Astrocyte of the spinal cord (primary cell): ENCODE data around the gene ALDH3A1.
A peak's percentile ranks its signal among the peaks of the same experiment; 100 is the strongest.

Experiments used
- DNase-seq: peaks from one replicate; pipeline ENCODE4 v3.0.0; 2011; ENCODE audit warnings: low read depth, low spot score
- H3K4me3 ChIP-seq: 2 replicates; pipeline ENCODE4 v1.5.1; 2011; ENCODE audit warnings: low read depth, mild to moderate bottlenecking, low read length, moderate library complexity
- in situ Hi-C: cut with HindIII; loops from 2 replicates; pipeline ENCODE4 v1.10.0; 2017; ENCODE audit warnings: low sequenced_read_pairs
- TF ChIP-seq, protein P1 (sequence below): IDR thresholded peaks from 2 replicates; pipeline ENCODE4 v1.5.1; 2012; ENCODE audit warnings: low read depth, mild to moderate bottlenecking, low read length, inconsistent platforms

Gene ALDH3A1

DNA sequence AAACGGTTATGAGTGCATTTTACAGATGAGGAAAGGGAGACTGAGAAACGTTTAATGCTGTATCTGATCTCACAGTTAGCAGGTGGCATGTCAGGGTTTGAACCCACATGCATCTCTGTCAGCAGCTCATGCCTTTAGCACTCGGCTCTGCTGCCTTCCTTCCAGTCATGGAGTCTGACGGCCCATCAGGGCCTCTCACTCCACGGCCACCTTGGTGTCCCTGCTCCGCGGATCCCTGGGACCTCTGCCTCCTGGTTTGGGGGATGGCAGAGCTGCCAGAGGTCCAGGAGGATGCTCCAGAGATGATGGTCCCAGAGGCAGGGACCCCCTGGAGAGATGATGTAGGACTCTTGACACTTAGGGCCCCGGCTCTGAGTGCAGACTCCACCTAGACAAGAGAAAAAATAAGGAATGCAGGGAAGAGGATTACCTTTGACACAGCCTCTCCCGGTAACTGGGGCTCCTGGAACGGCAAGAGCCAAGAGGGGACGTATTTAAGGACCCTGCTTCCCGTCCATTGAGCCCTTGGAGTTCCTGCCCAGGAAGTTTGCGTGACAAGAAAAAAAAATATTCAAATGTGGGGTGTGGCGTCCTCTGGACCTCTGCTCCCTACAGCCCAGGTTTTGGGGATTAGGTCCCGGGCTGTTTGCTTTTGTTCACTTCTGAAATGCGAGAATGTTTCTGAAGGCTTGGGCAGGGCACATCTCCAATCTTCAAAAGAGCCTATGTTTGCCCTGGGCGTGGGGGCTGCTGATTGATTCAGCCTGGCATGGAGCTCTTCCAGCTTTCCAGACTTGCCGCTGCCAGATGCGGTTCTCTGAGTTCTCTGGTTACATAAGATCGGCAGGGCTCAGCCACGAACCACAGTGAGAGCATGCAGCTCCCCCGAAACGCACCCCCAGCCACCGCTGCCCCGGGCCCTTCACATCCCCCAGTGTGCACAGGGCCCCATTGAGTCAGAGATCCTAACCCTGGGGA lies at the start of gene ALDH3A1:
ALDH3A1 (minus strand) TSS at position 470 of the 978 bp plus-strand sequence. CDS start 3,169 bp downstream, outside the sequence.
- no peak for DNase-seq
- H3K4me3 ChIP-seq: no peak within 1 kb of the TSS
- TF ChIP-seq, protein P1, sequence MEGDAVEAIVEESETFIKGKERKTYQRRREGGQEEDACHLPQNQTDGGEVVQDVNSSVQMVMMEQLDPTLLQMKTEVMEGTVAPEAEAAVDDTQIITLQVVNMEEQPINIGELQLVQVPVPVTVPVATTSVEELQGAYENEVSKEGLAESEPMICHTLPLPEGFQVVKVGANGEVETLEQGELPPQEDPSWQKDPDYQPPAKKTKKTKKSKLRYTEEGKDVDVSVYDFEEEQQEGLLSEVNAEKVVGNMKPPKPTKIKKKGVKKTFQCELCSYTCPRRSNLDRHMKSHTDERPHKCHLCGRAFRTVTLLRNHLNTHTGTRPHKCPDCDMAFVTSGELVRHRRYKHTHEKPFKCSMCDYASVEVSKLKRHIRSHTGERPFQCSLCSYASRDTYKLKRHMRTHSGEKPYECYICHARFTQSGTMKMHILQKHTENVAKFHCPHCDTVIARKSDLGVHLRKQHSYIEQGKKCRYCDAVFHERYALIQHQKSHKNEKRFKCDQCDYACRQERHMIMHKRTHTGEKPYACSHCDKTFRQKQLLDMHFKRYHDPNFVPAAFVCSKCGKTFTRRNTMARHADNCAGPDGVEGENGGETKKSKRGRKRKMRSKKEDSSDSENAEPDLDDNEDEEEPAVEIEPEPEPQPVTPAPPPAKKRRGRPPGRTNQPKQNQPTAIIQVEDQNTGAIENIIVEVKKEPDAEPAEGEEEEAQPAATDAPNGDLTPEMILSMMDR: no peak
- in situ Hi-C loops: no loop called here

DNA sequence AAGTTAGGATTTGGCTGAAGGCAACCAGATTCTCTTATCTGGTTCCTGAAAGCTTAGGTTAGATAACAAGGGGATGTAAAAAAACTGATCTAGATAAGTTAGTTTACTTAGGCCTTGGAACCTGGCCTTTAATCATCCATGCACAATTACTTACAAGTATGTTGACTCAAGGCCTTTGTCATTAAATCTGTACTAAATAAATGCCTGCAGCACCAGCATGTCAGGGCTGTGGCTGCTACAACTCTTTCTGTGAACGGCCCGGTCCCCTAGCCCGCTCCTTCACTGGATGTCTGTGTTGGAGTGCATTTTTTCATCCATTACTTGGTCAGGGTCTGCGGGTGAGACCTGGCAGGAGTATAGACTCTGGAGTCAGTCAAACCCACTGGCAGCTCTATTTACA lies 48.4 kb upstream of the ALDH3A1 start:
- no peak overlapping the region for H3K4me3 ChIP-seq
- TF ChIP-seq, protein P1: no peak
- in situ Hi-C loops: no loop called here
- DNase-seq: no peak

DNA sequence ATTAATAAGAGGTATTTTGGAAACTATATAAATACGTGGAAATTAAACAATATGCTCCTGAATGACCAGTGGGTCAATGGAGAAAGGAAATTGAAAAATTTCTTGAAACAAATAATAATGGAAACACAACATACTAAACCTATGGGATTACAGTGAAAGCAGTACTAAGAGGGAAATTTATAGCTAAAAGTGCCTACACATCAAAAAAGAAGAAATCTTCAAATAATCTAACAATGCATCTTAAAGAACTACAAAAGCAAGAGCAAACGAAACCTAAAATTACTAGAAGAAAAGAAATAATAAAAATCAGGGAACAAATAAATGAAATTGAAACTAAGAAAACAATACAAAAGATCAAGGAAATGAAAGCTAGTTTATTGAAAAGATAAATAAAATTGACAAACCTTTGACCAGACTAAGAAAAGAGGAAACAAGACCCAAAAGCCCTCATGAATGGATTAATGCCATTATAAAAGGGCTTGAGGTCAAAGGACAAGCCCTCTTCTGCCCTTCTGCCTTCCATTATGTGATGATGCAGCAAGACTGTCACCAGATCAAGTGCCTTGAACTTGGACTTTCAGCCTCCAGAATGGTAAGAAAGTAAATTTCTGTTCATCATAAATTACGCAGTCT lies 43.9 kb upstream of the ALDH3A1 start:
- in situ Hi-C loops: no loop called here
- TF ChIP-seq, protein P1: no peak
- no peak overlapping the region for H3K4me3 ChIP-seq
- no peak for DNase-seq

DNA sequence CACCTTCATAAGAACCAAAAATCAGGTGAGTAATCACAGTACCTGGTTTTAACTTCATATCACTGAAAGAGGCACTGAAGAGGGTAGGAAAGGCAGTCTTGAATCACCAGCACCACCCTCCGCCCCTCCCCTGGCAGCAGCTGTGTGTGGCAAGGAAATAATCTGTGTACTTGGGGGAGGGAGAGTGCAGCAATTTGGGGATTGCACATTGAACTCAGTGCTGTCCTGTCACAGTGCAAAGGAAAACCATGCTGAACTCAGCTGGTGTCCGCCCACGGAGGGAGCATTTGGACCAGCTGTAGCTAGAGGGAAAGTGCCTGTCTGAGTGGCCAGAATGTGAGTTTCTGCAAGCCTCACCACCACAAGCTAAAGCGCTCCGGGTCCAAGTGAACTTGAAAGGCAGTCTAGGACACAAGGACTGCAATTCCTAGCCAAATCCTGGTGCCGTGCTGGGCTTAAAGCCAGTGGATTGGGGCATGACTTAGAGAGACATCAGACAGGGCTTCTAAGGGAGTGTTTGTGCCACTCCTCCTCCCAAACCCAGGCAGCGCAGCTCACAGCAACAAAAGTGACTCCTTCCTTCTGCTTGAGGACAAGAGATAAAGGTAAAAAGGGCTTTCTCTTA lies 39.7 kb upstream of the ALDH3A1 start:
- H3K4me3 ChIP-seq: no peak overlapping the region
- TF ChIP-seq, protein P1: no peak
- DNase-seq: no peak
- in situ Hi-C loops: no loop called here

DNA sequence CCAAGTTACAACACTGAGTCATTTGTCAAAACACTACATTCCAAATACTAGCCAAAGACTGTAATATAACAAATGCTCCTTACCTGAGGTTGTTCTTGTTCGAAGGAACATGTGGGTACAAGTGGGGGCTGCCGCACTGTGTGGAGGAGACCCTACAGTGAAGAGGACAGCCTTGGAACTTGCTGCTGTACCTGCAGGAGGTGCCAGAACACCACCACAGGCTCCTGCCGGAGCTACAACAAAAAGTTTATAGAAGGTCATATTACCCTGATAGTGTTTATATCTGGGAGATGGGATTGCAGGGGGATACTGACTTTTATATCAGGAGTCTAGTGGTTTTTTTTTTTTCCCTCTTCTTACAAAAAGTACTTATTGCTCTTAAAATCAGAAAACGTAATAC lies 37.8 kb upstream of the ALDH3A1 start:
- in situ Hi-C loops: no loop called here
- TF ChIP-seq, protein P1: peak; percentile 20
- no peak overlapping the region for H3K4me3 ChIP-seq
- DNase-seq: no peak

DNA sequence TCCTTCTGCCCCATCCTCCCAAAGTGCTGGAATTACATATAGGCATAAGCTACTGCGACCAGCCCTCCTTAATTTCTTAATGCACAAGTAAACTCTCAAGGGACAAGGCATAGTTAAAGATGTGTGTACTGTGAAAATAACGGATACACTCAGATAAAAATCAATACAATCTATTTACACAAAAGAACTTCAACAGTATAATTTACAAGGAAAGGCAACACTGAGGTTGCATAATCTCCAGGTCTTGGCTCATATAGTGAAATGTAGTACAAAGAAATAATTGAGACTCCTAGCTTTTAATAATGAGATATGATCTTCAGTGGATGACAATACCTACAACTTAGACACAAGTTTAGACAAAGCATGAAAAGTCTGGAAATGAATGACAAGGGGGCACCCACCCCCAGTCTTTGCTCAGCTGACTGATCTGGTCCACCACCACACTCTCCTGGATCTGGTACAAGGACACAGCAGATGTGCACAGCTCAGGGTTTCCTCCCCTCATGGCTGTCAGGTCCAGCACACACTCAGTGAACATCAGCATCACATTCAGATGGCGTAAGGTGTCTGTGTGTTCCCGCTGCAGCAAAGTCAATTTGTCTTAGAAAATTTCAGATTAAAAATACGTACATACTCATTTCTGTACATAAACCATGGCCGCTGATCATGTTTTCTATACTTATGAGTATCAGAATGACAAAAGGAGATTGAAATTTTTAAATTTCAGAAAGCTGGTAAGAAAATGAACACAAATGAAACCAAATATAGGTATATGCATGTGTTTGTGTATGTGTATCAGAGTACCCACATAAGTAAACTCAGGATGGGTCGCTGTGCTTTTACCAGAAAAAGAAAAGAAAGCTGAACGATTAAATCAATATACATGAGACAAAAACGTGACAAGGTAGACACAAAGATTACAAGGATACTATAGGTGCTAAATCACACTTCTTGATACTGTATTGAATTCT lies 33.7 kb upstream of the ALDH3A1 start:
- in situ Hi-C loops: no loop called here

More for the DNA sequence above, 33.7 kb upstream of the ALDH3A1 start:
- H3K4me3 ChIP-seq: no peak overlapping the region
- DNase-seq: no peak
- TF ChIP-seq, protein P1: no peak
